GM23338 (cell line): ENCODE data around the gene GART. TPM values are rescaled to one million over a fixed set of nuclear protein-coding genes. Genes with fewer than 3 reads are reported as not detected.

Source experiments
- ATAC-seq: fragments of 200-7000 bp; cut with Tn5 transposase; 3 replicates; pipeline ENCODE4 v1.9.1; 2020
- DNase-seq: peaks from one replicate; pipeline ENCODE4 v3.0.0-alpha.2; 2015; ENCODE audit warnings: low spot score
- H2AFZ ChIP-seq: fragments of 200-600 bp; sonication (generic); 2 replicates; pipeline ENCODE4 v1.8.0; 2016; ENCODE audit warnings: antibody characterized with exemption, mild to moderate bottlenecking, moderate library complexity
- H3F3A ChIP-seq: fragments of 200-600 bp; sonication (generic); replicated peaks from 2 replicates; pipeline ENCODE4 v1.8.0; 2017; ENCODE audit warnings: antibody characterized with exemption, mixed run types, low read depth
- H3K27ac ChIP-seq: fragments of 200-600 bp; sonication (generic); 2 replicates; pipeline ENCODE4 v1.6.1; 2016; ENCODE audit warnings: low read depth
- H3K27me3 ChIP-seq: fragments of 200-600 bp; sonication (generic); 2 replicates; pipeline ENCODE4 v1.8.0; 2016; ENCODE audit warnings: mild to moderate bottlenecking, mixed run types, moderate library complexity; ENCODE audit not compliant: insufficient read depth
- H3K36me3 ChIP-seq: fragments of 200-600 bp; sonication (generic); 2 replicates; pipeline ENCODE4 v1.8.0; 2016; ENCODE audit warnings: mild to moderate bottlenecking; ENCODE audit not compliant: insufficient read depth
- H3K4me1 ChIP-seq: fragments of 200-600 bp; sonication (generic); 2 replicates; pipeline ENCODE4 v1.8.0; 2016; ENCODE audit warnings: mild to moderate bottlenecking, moderate library complexity; ENCODE audit not compliant: insufficient read depth
- H3K4me2 ChIP-seq: fragments of 200-600 bp; sonication (generic); 2 replicates; pipeline ENCODE4 v1.7.1; 2017; ENCODE audit warnings: mixed run types
- H3K4me3 ChIP-seq: fragments of 200-600 bp; sonication (generic); 2 replicates; pipeline ENCODE4 v1.6.1; 2016; ENCODE audit warnings: mixed run types
- H3K79me2 ChIP-seq: fragments of 200-600 bp; sonication (generic); replicated peaks from 2 replicates; pipeline ENCODE4 v1.8.0; 2017; ENCODE audit warnings: mild to moderate bottlenecking; ENCODE audit not compliant: insufficient read depth
- H3K9me2 ChIP-seq: fragments of 200-600 bp; sonication (generic); 2 replicates; pipeline ENCODE4 v1.8.0; 2017; ENCODE audit not compliant: insufficient read depth
- H4K20me1 ChIP-seq: fragments of 200-600 bp; sonication (generic); replicated peaks from 2 replicates; pipeline ENCODE4 v1.8.0; 2017; ENCODE audit warnings: mild to moderate bottlenecking; ENCODE audit not compliant: insufficient read depth
- H3K27ac Mint-ChIP-seq: 2 replicates; pipeline ENCODE4 v1.8.0; 2020; ENCODE audit warnings: inconsistent platforms, mild to moderate bottlenecking, moderate library complexity, mixed read lengths
- H3K27me3 Mint-ChIP-seq: 3 replicates; pipeline ENCODE4 v1.8.0; 2022; ENCODE audit warnings: low read depth, mild to moderate bottlenecking, moderate library complexity, mixed read lengths, inconsistent platforms; ENCODE audit not compliant: insufficient read depth, poor library complexity
- H3K36me3 Mint-ChIP-seq: 3 replicates; pipeline ENCODE4 v1.8.0; 2021; ENCODE audit warnings: low read depth, mild to moderate bottlenecking, inconsistent platforms, moderate library complexity, mixed read lengths
- H3K4me1 Mint-ChIP-seq: 3 replicates; pipeline ENCODE4 v1.8.0; 2020; ENCODE audit warnings: mild to moderate bottlenecking, inconsistent platforms, mixed read lengths
- H3K4me3 Mint-ChIP-seq: 3 replicates; pipeline ENCODE4 v1.8.0; 2021; ENCODE audit warnings: moderate library complexity, mild to moderate bottlenecking, inconsistent platforms, mixed read lengths
- H3K9me3 Mint-ChIP-seq: 3 replicates; pipeline ENCODE4 v1.8.0; 2020; ENCODE audit warnings: moderate library complexity, mild to moderate bottlenecking, inconsistent platforms, mixed read lengths
- EZH2phosphoT487 ChIP-seq: fragments of 200-600 bp; sonication (generic); IDR thresholded peaks from one replicate; pipeline ENCODE4 v1.8.1; 2018; ENCODE audit warnings: antibody characterized with exemption; ENCODE audit not compliant: unreplicated experiment
- NANOG ChIP-seq: IDR thresholded peaks from 2 replicates; pipeline ENCODE4 v1.6.1; 2016; ENCODE audit warnings: antibody characterized with exemption, borderline replicate concordance
- POLR2AphosphoS5 ChIP-seq: IDR thresholded peaks from 2 replicates; pipeline ENCODE4 v1.6.1; 2016; ENCODE audit warnings: antibody characterized with exemption, low read depth
- STAT1 ChIP-seq: IDR thresholded peaks from one replicate; pipeline ENCODE4 v1.6.1; 2016; ENCODE audit warnings: antibody characterized with exemption; ENCODE audit not compliant: unreplicated experiment
- ZNF331 ChIP-seq: fragments of 250-450 bp; sonication (Bioruptor Pico); IDR thresholded peaks from 2 replicates; pipeline ENCODE4 v1.5.0; 2020; ENCODE audit warnings: low read depth, mild to moderate bottlenecking, moderate library complexity
- polyA plus RNA-seq: library from polyadenylated mRNA; unstranded; fragments of >200 nt; fragmentation: Nextera tagmentation; extraction: Ambion mirVana; gene quantifications from 2 replicates; pipeline ENCODE4 v1.2.1, GENCODE V29; 2016
- total RNA-seq: library from RNA; depleted of rRNA; stranded (reverse); fragments of >200 nt; shearing (Covaris generic); gene quantifications from 2 replicates; pipeline ENCODE4 v1.2.3, GENCODE V29; 2014
- TF ChIP-seq, protein P1 (sequence below), 2 experiments: fragments of 200-600 bp in 1 of 2; sonication (generic) in 1 of 2; conservative IDR thresholded peaks; 2 replicates each; pipeline versions ENCODE4 v1.5.1 to v1.6.1; 2016 to 2017; ENCODE audit warnings: antibody characterized with exemption in 2 of 2, low read depth in 2 of 2, mild to moderate bottlenecking in 2 of 2, moderate library complexity in 1 of 2
- TF ChIP-seq, protein P2 (sequence below): IDR thresholded peaks from 2 replicates; pipeline ENCODE4 v1.6.1; 2016; ENCODE audit warnings: antibody characterized with exemption
- TF ChIP-seq, protein P3 (sequence below): fragments of 250-450 bp; sonication (Bioruptor Pico); IDR thresholded peaks from 2 replicates; pipeline ENCODE4 v1.5.0; 2020; ENCODE audit warnings: mild to moderate bottlenecking, moderate library complexity

The GART gene
- total and polyA plus RNA-seq, 2 experiments from 2014 or later = 87.6 to 224 TPM

GRCh38 chr21:33518899-33519298 is 23.0 kb downstream of the GART start:
- DNase-seq = no peak
- no peak for ATAC-seq
- peaks cover 77% of the 10 kb centered on the region for H3K36me3 ChIP-seq
- H3K4me3 ChIP-seq = no peak overlapping the region
- H3F3A ChIP-seq = 0 out of 2 replicates have a peak, but pooled peaks cover 16% of the 10 kb centered on the region
- no peaks in the 10 kb centered on the region for H3K4me1 ChIP-seq
- no peaks in the 10 kb centered on the region for H3K79me2 ChIP-seq
- Mint-ChIP-seq H3K4me1 (peaks cover 3% of the 10 kb centered on the region; the same call in 1 of the 3 replicates), H3K36me3 (peaks cover 81% of the 10 kb centered on the region), H3K27me3 (peaks cover 2% of the 10 kb centered on the region), H3K27ac (no peak overlapping the region), H3K9me3 (no peaks in the 10 kb centered on the region; the same call in 2 of the 3 replicates), H3K4me3 (no peak overlapping the region)
- H3K4me2 ChIP-seq = no peak overlapping the region
- no peak overlapping the region for H3K27ac ChIP-seq
- no peaks in the 10 kb centered on the region; the same call in 1 of the 2 replicates for H4K20me1 ChIP-seq
- no peak overlapping the region for H2AFZ ChIP-seq
- no peaks in the 10 kb centered on the region for H3K27me3 ChIP-seq
- H3K9me2 ChIP-seq = no peaks in the 10 kb centered on the region
- TF ChIP-seq POLR2AphosphoS5 = no peak

GRCh38 chr21:33514229-33514628 is 27.7 kb downstream of the GART start:
- Histone ChIP-seq H3K27me3 (no peaks in the 10 kb centered on the region), H4K20me1 (peaks cover 6% of the 10 kb centered on the region; the same call in 1 of the 2 replicates), H3K36me3 (peaks cover 94% of the 10 kb centered on the region), H3F3A (peaks cover 23% of the 10 kb centered on the region), H3K79me2 (no peaks in the 10 kb centered on the region), H3K4me2 (no peak overlapping the region), H3K4me1 (no peaks in the 10 kb centered on the region), H3K4me3 (no peak overlapping the region), H2AFZ (no peak overlapping the region), H3K27ac (no peak overlapping the region; the same call in 1 of the 2 replicates), H3K9me2 (no peaks in the 10 kb centered on the region)
- Mint-ChIP-seq H3K9me3 (no peaks in the 10 kb centered on the region; the same call in 2 of the 3 replicates), H3K27ac (no peak overlapping the region), H3K36me3 (peaks cover 94% of the 10 kb centered on the region), H3K4me3 (no peak overlapping the region), H3K4me1 (no peaks in the 10 kb centered on the region), H3K27me3 (peaks cover 2% of the 10 kb centered on the region)
- no peak for ATAC-seq
- no peak for DNase-seq
- TF ChIP-seq NANOG (no peak), EZH2phosphoT487 (no peak), POLR2AphosphoS5 (no peak), ZNF331 (CRISPR knock-in tag) (no peak), STAT1 (no peak)
- TF ChIP-seq, protein P1, sequence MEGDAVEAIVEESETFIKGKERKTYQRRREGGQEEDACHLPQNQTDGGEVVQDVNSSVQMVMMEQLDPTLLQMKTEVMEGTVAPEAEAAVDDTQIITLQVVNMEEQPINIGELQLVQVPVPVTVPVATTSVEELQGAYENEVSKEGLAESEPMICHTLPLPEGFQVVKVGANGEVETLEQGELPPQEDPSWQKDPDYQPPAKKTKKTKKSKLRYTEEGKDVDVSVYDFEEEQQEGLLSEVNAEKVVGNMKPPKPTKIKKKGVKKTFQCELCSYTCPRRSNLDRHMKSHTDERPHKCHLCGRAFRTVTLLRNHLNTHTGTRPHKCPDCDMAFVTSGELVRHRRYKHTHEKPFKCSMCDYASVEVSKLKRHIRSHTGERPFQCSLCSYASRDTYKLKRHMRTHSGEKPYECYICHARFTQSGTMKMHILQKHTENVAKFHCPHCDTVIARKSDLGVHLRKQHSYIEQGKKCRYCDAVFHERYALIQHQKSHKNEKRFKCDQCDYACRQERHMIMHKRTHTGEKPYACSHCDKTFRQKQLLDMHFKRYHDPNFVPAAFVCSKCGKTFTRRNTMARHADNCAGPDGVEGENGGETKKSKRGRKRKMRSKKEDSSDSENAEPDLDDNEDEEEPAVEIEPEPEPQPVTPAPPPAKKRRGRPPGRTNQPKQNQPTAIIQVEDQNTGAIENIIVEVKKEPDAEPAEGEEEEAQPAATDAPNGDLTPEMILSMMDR (conservative IDR thresholded peaks at IDR 0.05; ENCODE audit: low read depth in 2 of 2) = no peak
- TF ChIP-seq, protein P2, sequence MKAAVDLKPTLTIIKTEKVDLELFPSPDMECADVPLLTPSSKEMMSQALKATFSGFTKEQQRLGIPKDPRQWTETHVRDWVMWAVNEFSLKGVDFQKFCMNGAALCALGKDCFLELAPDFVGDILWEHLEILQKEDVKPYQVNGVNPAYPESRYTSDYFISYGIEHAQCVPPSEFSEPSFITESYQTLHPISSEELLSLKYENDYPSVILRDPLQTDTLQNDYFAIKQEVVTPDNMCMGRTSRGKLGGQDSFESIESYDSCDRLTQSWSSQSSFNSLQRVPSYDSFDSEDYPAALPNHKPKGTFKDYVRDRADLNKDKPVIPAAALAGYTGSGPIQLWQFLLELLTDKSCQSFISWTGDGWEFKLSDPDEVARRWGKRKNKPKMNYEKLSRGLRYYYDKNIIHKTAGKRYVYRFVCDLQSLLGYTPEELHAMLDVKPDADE = no peak
- TF ChIP-seq, protein P3, sequence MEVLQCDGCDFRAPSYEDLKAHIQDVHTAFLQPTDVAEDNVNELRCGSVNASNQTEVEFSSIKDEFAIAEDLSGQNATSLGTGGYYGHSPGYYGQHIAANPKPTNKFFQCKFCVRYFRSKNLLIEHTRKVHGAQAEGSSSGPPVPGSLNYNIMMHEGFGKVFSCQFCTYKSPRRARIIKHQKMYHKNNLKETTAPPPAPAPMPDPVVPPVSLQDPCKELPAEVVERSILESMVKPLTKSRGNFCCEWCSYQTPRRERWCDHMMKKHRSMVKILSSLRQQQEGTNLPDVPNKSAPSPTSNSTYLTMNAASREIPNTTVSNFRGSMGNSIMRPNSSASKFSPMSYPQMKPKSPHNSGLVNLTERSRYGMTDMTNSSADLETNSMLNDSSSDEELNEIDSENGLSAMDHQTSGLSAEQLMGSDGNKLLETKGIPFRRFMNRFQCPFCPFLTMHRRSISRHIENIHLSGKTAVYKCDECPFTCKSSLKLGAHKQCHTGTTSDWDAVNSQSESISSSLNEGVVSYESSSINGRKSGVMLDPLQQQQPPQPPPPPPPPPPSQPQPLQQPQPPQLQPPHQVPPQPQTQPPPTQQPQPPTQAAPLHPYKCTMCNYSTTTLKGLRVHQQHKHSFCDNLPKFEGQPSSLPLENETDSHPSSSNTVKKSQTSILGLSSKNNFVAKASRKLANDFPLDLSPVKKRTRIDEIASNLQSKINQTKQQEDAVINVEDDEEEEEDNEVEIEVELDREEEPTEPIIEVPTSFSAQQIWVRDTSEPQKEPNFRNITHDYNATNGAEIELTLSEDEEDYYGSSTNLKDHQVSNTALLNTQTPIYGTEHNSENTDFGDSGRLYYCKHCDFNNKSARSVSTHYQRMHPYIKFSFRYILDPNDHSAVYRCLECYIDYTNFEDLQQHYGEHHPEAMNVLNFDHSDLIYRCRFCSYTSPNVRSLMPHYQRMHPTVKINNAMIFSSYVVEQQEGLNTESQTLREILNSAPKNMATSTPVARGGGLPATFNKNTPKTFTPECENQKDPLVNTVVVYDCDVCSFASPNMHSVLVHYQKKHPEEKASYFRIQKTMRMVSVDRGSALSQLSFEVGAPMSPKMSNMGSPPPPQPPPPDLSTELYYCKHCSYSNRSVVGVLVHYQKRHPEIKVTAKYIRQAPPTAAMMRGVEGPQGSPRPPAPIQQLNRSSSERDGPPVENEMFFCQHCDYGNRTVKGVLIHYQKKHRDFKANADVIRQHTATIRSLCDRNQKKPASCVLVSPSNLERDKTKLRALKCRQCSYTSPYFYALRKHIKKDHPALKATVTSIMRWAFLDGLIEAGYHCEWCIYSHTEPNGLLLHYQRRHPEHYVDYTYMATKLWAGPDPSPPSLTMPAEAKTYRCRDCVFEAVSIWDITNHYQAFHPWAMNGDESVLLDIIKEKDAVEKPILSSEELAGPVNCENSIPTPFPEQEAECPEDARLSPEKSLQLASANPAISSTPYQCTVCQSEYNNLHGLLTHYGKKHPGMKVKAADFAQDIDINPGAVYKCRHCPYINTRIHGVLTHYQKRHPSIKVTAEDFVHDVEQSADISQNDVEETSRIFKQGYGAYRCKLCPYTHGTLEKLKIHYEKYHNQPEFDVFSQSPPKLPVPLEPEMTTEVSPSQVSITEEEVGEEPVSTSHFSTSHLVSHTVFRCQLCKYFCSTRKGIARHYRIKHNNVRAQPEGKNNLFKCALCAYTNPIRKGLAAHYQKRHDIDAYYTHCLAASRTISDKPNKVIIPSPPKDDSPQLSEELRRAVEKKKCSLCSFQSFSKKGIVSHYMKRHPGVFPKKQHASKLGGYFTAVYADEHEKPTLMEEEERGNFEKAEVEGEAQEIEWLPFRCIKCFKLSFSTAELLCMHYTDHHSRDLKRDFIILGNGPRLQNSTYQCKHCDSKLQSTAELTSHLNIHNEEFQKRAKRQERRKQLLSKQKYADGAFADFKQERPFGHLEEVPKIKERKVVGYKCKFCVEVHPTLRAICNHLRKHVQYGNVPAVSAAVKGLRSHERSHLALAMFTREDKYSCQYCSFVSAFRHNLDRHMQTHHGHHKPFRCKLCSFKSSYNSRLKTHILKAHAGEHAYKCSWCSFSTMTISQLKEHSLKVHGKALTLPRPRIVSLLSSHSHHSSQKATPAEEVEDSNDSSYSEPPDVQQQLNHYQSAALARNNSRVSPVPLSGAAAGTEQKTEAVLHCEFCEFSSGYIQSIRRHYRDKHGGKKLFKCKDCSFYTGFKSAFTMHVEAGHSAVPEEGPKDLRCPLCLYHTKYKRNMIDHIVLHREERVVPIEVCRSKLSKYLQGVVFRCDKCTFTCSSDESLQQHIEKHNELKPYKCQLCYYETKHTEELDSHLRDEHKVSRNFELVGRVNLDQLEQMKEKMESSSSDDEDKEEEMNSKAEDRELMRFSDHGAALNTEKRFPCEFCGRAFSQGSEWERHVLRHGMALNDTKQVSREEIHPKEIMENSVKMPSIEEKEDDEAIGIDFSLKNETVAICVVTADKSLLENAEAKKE (CRISPR knock-in tag) = no peak
